ENCODE data around the gene RIOK1.
A peak's percentile ranks its signal among the peaks of the same experiment; 100 is the strongest.
"Not testable (repeated sequence)": the region's sequence is repeated elsewhere in the genome, so short reads cannot be mapped to it uniquely, and the experiment has no call there.

RIOK1 gene

GRCh38 chr6:7389451-7390225 is at the start of gene RIOK1, which contains the start of gene CAGE1:
Gene RIOK1 (plus strand): TSS chr6:7389808. CDS start chr6:7390003, 195 bp downstream.
Gene CAGE1 (minus strand): TSS chr6:7389742. CDS start chr6:7387173, 2,569 bp downstream.
- peak; percentile 95 for DNase-seq

DNA sequence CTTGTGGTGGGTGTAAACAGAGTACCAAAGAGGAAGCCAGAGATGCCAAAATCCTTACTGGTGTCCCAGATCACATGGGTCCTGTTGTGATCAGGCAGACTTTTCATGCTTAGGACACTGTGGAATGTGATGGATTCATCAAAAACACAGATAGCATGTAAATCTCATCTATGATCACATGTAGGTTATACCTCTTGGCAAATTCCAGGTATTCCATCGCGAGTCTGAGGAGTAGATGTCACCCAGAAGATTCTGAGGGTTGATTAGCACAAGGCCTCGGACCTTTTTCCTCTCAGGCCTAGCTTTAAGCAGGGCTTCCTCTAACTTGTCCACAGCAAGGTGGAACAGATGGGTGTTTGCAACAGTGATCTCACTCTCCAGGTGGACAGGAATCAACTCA is 48.3 kb upstream of the RIOK1 start:
- no peak for DNase-seq

GRCh38 chr6:7341989-7342742 is 47.4 kb upstream of the RIOK1 start:
- DNase-seq = peak; percentile 84

DNA sequence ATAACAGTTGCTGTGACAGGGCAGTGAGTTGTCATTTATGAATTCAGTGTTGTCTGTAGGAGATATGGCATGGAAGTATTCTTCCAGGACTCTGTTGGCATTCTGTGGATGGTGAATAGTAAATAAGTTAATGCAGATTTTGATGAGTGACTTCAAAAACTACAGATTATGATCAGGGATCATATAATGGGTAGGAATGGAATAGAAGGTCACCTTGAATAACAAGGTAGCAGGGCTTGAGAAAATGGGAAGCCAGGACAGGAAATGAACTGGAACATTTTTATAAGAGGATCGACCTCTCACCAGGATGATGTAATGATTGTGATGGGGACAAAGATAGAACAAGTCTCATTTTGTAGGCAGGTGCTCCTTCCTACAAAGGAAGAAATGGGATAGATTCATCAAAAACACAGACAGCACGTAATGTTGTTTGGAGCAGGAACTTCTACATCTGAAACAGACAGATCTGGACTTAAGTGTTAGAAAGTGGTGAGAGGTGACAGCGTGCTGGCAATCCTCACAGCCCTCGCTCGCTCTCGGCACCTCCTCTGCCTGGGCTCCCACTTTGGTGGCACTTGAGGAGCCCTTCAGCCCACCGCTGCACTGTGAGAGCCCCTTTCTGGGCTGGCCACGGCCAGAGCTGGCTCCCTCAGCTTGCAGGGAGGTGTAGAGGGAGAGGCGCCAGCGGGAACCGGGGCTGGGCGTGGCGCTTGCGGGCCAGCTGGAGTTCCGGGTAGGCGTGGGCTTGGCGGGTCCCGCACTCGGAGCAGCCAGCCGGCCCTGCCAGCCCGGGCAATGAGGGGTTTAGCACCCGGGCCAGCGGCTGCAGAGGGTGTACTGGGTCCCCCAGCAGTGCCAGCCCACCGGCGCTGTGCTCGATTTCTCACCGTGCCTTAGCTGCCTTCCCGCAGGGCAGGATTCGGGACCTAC is 45.8 kb upstream of the RIOK1 start:
- DNase-seq = no peak

- peak; percentile 12 for DNase-seq
Observed at GRCh38 chr6:7344773-7345450, 44.7 kb upstream of the RIOK1 start.

GRCh38 chr6:7347551-7347997 is 42.0 kb upstream of the RIOK1 start:
- DNase-seq = not testable (repeated sequence)

DNA sequence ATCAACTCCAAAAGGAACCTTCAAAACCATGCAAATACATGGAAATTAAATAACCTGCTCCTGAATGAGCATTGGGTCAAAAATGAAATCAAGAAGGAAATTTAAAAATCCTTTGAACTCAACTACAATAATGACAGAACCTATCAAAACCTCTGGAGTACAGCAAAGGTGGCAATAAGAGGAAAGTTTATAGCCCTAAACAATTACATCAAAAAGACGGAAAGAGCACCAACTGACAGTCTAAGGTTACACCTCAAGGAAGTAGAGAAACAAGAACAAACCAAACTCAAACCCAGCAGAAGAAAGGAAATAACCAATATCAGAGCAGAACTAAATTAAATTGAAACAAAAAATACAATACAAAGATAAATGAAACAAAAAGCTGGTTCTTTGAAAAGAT is 39.0 kb upstream of the RIOK1 start:
- not testable (repeated sequence) for DNase-seq

- not testable (repeated sequence) for DNase-seq
Observed at GRCh38 chr6:7351916-7352315, 37.7 kb upstream of the RIOK1 start.

DNA sequence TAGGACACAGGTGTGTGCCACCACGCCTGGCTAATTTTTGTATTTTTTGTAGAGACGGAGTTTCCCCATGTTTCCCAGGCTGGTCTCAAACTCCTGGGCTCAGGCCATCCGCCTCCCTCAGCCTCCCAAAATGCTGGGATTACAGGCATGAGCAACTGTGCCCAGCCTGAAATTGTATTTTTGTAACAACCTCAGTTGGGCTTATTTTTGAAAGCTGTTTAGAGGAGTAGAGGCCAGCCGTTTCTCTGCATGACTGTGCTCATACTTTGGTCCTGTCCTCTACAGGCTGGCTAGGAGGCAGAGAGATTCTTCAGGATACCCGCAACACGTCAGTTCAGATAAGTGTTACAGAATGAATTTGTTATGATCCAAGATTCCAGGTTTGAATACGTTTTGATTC is 22.2 kb upstream of the RIOK1 start:
- no peak for DNase-seq

- DNase-seq = no peak
Observed at GRCh38 chr6:7373739-7374138, 15.9 kb upstream of the RIOK1 start.

GRCh38 chr6:7377961-7378360 is 11.6 kb upstream of the RIOK1 start:
- DNase-seq = no peak

- DNase-seq = no peak
Observed at GRCh38 chr6:7378740-7379139, 10.9 kb upstream of the RIOK1 start.

DNA sequence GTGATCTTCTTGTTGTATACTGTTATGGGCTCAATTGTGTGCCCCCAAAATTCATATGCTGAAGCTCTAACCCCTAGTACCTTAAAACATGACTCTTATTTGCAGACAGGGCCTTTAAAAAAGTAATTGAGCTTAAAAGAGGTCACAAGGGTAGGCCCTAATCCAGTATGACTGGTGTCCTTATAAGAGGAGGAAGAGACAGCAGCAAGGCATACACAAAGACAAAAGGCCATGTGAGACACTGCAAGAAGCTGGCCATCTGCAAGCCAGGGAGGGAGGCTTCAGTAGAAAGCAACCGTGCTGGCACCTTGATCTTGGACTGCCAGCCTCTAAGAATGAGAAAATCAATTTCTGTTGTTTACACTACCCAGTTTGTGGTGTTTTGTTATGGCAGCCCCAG is 8.5 kb upstream of the RIOK1 start:
- no peak for DNase-seq

DNA sequence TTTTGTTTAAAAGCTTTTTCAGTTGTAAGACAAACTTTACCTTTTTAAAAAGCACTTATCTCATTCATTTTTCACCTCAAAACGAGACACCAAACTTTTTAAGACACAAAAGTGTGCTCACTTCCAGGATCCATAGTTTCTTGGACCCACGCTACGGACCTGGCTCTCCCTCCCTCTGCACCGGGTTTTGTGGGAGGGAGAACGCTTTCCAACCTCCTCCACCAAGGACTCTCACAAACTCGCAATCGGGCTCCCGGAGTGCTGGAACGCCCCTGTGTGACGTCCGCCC is 502 bp upstream of the RIOK1 start:
- no peak for DNase-seq

- DNase-seq = no peak
Observed at GRCh38 chr6:7390226-7390878, 744 bp downstream of the RIOK1 start.

DNA sequence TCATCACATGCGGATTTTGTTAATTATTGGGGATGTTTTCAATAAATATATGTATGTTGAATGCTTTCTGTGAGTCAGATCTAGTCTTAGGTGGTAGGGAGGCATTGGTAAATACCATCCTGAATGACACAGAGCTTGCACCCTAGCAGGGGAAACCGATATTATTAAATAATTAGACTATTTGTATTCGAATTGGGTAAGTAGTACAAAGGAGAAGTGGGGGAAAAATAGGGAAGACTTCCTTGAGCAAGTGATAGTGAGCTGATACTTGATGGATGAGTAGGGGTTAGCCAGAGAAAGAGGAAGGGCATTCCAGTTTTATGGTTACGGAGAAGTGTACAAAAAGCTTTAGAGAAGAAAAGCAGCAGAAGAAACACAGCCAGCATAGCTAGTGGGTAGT is 1.5 kb downstream of the RIOK1 start:
- no peak for DNase-seq

- DNase-seq = no peak
Observed at GRCh38 chr6:7392402-7392801, 2.8 kb downstream of the RIOK1 start.

GRCh38 chr6:7401075-7401474 is 11.5 kb downstream of the RIOK1 start:
- DNase-seq = no peak

GRCh38 chr6:7402716-7403115 is 13.1 kb downstream of the RIOK1 start:
- no peak for DNase-seq

GRCh38 chr6:7404546-7404945 is 14.9 kb downstream of the RIOK1 start:
- no peak for DNase-seq

- DNase-seq = no peak
Observed at GRCh38 chr6:7406743-7407142, 17.1 kb downstream of the RIOK1 start.

DNA sequence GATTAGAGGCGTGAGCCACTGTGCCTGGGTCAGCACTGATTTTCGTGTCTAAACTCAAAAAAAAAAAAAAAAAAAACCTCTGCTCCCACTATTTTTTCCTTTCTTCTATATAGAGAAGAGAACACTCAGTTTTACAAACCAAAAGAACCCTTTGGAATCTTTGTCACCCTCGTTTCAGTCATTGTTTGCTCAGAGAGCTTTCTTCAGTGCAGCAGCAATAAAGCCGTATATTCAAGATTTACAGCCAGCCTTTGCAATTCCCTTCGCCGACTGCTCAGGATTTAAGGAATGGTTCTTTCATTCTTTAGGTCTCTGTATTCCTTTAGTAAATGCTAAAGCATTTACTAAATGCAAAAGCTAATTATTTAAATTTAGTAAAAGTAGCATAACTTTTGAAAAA is 20.1 kb downstream of the RIOK1 start:
- no peak for DNase-seq
